AG09319 (cell line): Measurements from ENCODE around the gene MBP.
"Not testable (repeated sequence)": the region's sequence is repeated elsewhere in the genome, so short reads cannot be mapped to it uniquely, and the experiment has no call there.

ENCODE experiments used
- DNase-seq: peaks from one replicate; pipeline ENCODE4 v3.0.0-alpha.2; 2010; ENCODE audit warnings: low read depth; ENCODE audit errors: extremely low read depth
- TF ChIP-seq, protein P1 (sequence below): IDR thresholded peaks from 2 replicates; pipeline ENCODE4 v1.5.1; 2011; ENCODE audit warnings: low read depth, mild to moderate bottlenecking, inconsistent platforms, low read length, moderate library complexity

MBP gene

DNA sequence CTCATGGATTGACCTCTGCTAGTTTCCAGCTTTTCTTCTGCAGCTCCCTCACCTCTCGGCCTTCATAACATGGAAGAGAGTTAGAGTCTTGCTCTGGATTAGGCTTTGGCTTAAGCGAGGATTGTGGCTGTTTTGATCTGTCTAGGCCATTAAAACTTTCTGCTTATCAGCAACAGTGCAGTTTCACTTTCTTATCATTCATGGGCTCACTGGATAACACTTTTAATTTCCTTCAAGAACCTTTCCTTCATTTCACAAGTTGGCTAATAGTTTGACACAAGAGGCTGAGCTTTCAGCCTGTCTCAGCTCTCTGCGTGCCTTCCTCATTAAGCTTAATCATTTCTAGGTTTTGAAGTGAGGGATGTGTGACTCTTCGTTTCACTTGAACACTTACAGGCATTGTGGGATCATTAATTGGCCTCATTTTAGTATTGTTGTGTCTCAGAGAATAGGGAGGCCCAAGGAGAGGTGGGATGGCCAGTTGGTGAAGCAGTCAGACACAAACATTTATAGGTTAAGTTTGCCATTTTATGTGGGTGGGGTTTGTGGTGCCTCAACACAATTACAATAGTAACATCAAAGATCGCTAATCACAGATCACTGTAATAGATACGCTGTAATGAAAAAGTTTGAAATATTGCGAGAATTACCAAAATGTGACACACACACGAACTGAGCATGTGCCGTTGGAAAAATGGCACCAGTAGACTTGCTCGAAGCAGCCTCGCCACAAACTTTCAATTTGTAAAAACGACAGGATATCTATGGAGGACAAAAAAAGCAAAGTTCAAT lies 180.9 kb downstream of the MBP start:
- TF ChIP-seq, protein P1, sequence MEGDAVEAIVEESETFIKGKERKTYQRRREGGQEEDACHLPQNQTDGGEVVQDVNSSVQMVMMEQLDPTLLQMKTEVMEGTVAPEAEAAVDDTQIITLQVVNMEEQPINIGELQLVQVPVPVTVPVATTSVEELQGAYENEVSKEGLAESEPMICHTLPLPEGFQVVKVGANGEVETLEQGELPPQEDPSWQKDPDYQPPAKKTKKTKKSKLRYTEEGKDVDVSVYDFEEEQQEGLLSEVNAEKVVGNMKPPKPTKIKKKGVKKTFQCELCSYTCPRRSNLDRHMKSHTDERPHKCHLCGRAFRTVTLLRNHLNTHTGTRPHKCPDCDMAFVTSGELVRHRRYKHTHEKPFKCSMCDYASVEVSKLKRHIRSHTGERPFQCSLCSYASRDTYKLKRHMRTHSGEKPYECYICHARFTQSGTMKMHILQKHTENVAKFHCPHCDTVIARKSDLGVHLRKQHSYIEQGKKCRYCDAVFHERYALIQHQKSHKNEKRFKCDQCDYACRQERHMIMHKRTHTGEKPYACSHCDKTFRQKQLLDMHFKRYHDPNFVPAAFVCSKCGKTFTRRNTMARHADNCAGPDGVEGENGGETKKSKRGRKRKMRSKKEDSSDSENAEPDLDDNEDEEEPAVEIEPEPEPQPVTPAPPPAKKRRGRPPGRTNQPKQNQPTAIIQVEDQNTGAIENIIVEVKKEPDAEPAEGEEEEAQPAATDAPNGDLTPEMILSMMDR = no peak

DNA sequence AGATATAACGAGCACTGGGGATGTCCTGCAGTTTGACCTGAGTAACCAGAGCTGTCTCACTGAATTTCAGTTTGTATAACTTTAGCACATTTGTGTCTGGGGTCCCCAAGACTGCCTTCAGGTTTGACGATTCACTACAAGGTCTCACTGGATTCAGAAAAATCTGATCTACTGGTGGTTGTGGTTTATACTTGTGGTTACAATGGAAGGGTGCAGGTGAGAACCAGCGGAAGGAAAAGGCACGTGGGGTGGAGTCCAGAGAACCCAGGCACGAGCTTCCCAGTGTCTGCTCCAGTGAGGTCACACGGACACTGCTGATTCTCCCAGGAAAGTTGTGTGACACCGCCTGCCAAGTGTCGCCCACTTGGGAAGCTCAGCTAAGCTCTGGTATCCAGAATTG lies 184.2 kb downstream of the MBP start:
- TF ChIP-seq, protein P1 = no peak
- DNase-seq = no peak

More for the DNA sequence above, 180.9 kb downstream of the MBP start:
- DNase-seq = no peak

DNA sequence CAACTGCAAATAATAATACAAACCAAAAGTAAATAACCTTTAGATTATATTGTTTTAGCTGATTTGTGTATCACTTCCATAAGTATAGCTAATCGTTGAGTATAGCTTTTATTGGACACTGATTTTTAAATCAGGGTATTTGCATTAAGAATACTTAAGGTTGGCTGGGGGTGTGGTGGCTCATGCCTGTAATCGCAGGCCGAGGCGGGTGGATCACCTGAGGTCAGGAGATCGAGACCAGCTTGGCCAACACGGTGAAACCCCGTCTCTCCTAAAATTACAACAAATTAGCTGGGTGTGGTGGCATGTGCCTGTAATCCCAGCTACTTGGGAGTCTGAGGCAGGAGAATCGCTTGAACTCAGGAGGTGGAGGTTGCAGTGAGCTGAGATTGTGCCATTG lies 188.2 kb downstream of the MBP start:
- not testable (repeated sequence) for DNase-seq

DNA sequence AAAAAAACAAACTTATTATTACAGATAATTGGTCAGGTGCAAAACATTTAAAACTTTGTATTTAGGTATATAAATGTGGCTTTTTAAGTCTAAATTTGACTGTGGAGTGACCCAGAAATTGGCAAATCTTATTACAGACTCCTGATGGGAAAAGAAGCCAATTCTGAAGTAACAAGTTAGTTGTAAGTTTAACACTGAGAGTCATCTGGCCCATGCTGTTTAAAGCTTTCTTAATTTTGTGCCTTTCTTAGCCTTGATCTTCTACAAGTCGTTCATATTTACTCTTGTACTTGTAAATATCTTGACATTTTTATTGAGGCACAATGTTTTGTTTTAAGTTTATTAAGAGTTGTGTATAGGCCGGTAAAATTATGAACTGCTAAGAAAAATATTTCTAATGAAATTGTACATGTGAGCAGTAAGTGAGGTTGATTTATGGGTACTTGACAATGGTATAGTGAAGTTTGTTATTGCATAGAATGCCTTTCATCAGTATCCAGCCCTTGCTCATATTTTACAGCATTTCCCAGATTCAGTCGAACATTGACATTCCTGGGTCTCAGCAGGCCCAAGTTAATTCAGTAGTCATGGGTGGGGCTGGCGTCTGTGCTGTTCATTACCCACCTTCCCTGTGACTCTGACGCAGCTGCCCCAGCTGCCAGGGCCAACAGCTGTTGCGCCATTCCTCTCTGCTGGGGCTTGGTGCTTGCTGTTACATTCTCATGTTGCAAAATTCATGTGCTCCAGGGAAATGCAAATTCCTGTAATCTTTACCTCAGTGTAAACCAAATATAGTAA lies 188.8 kb downstream of the MBP start:
- TF ChIP-seq, protein P1 = no peak
- peak; percentile 22 for DNase-seq

DNA sequence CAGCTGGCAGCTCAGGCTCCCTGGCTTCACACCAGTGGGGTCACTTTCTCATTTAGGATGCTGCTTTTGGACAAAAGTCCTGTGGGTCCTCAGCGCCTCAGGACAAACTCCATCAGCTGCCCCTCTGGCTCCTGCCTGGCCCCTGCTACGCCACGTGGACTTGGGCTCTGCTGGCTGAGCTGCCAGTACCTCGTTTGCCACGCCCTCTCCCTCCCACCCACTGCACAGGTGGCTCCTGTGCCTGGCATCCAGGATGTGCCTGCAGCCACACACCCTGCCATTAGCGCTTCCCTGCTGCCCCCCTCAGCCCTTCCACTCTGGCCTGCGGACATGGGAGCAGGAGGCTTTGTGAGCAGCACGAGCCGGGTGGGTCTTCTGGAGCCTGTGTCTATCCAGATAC lies 191.3 kb downstream of the MBP start:
- TF ChIP-seq, protein P1 = no peak
- DNase-seq = no peak

DNA sequence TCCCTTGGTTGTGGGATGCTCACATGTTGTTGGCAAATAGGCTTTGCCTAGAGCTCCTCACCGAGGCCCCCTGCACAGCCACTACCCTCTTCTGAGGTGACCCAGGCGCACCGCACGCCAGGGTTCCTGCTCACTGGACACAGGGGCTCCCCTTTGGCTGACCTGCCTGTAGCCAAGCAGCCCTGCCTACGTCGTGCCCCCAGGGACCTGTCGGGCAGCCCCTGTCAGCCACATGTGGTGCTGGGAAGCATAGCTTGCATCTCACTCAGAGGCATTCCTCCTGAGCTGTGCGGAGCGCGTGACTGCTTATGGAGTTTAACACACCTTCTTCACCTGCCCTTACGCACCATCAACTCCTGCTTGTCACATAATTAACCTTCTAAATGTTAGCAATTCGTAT lies 194.0 kb downstream of the MBP start:
- TF ChIP-seq, protein P1 = no peak
- no peak for DNase-seq

DNA sequence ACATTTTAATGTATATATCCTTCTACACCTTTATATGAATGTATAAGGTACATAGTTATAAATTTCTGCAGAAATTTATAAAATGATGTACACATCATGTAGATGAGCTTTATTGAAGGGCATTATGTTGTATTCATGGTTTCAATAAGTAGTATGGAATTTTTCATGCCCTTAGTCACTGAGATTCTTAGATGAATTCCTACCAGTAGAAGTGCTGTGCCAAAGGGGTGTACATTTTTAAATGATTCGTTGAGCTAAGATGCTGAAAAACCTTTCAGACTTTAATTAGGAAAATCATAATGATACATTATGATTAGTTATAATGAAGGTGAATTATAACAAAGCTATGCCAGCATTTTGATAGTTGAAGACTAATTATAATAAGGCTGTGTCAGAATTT lies 195.0 kb downstream of the MBP start:
- DNase-seq = no peak
- TF ChIP-seq, protein P1 = peak; percentile 11
